ENCODE data around the gene CDADC1.
A peak's percentile ranks its signal among the peaks of the same experiment; 100 is the strongest.

The CDADC1 gene

GRCh38 chr13:49298903-49299605 is 51.3 kb downstream of the CDADC1 start:
- Histone ChIP-seq H3K9ac (ENCODE audit: low read length) (no peak overlapping the region), H3K4me1 (ENCODE audit: control insufficient read depth, insufficient read depth, low read length) (peaks cover 9% of the 10 kb centered on the region), H3K36me3 (ENCODE audit: control insufficient read depth, insufficient read depth, low read length) (no peaks in the 10 kb centered on the region), H3K4me3 (ENCODE audit: low read length) (no peak overlapping the region), H3K9me3 (ENCODE audit: control insufficient read depth, low read length) (no peaks in the 10 kb centered on the region), H3K27me3 (ENCODE audit: control insufficient read depth, insufficient read depth, low read length) (no peaks in the 10 kb centered on the region)

- Histone ChIP-seq H3K9me3 (ENCODE audit: control insufficient read depth, low read length) (no peaks in the 10 kb centered on the region), H3K27me3 (ENCODE audit: control insufficient read depth, insufficient read depth, low read length) (no peaks in the 10 kb centered on the region), H3K9ac (ENCODE audit: low read length) (no peak overlapping the region), H3K4me1 (ENCODE audit: control insufficient read depth, insufficient read depth, low read length) (peaks cover 9% of the 10 kb centered on the region), H3K36me3 (ENCODE audit: control insufficient read depth, insufficient read depth, low read length) (no peaks in the 10 kb centered on the region), H3K4me3 (ENCODE audit: low read length) (no peak overlapping the region)
Observed at GRCh38 chr13:49300276-49300675, 52.6 kb downstream of the CDADC1 start.

GRCh38 chr13:49300739-49301589 is 53.2 kb downstream of the CDADC1 start:
- Histone ChIP-seq H3K27me3 (ENCODE audit: control insufficient read depth, insufficient read depth, low read length) (no peaks in the 10 kb centered on the region), H3K4me3 (ENCODE audit: low read length) (no peak overlapping the region), H3K4me1 (ENCODE audit: control insufficient read depth, insufficient read depth, low read length) (peaks cover 9% of the 10 kb centered on the region), H3K9me3 (ENCODE audit: control insufficient read depth, low read length) (no peaks in the 10 kb centered on the region), H3K9ac (ENCODE audit: low read length) (peak overlapping the region; percentile 73), H3K36me3 (ENCODE audit: control insufficient read depth, insufficient read depth, low read length) (no peaks in the 10 kb centered on the region)

GRCh38 chr13:49302222-49302621 is 54.5 kb downstream of the CDADC1 start:
- no peaks in the 10 kb centered on the region for H3K36me3 ChIP-seq (ENCODE audit: control insufficient read depth, insufficient read depth, low read length)
- H3K9ac ChIP-seq (ENCODE audit: low read length), result no peak overlapping the region
- no peak overlapping the region for H3K4me3 ChIP-seq (ENCODE audit: low read length)
- no peaks in the 10 kb centered on the region for H3K9me3 ChIP-seq (ENCODE audit: control insufficient read depth, low read length)
- H3K4me1 ChIP-seq (ENCODE audit: control insufficient read depth, insufficient read depth, low read length), result peaks cover 10% of the 10 kb centered on the region
- no peaks in the 10 kb centered on the region for H3K27me3 ChIP-seq (ENCODE audit: control insufficient read depth, insufficient read depth, low read length)

- Histone ChIP-seq H3K27me3 (ENCODE audit: control insufficient read depth, insufficient read depth, low read length) (no peaks in the 10 kb centered on the region), H3K4me3 (ENCODE audit: low read length) (no peak overlapping the region), H3K4me1 (ENCODE audit: control insufficient read depth, insufficient read depth, low read length) (peaks cover 14% of the 10 kb centered on the region), H3K9me3 (ENCODE audit: control insufficient read depth, low read length) (no peaks in the 10 kb centered on the region), H3K9ac (ENCODE audit: low read length) (no peak overlapping the region), H3K36me3 (ENCODE audit: control insufficient read depth, insufficient read depth, low read length) (no peaks in the 10 kb centered on the region)
Observed at GRCh38 chr13:49302817-49303216, 55.1 kb downstream of the CDADC1 start.

- Histone ChIP-seq H3K36me3 (ENCODE audit: control insufficient read depth, insufficient read depth, low read length) (no peaks in the 10 kb centered on the region), H3K4me1 (ENCODE audit: control insufficient read depth, insufficient read depth, low read length) (peaks cover 14% of the 10 kb centered on the region), H3K9ac (ENCODE audit: low read length) (no peak overlapping the region), H3K9me3 (ENCODE audit: control insufficient read depth, low read length) (no peaks in the 10 kb centered on the region), H3K4me3 (ENCODE audit: low read length) (no peak overlapping the region), H3K27me3 (ENCODE audit: control insufficient read depth, insufficient read depth, low read length) (no peaks in the 10 kb centered on the region)
Observed at GRCh38 chr13:49303533-49304252, 56.0 kb downstream of the CDADC1 start.

GRCh38 chr13:49304356-49304755 is 56.6 kb downstream of the CDADC1 start:
- peaks cover 14% of the 10 kb centered on the region for H3K4me1 ChIP-seq (ENCODE audit: control insufficient read depth, insufficient read depth, low read length)
- no peaks in the 10 kb centered on the region for H3K27me3 ChIP-seq (ENCODE audit: control insufficient read depth, insufficient read depth, low read length)
- H3K4me3 ChIP-seq (ENCODE audit: low read length), result no peak overlapping the region
- no peaks in the 10 kb centered on the region for H3K9me3 ChIP-seq (ENCODE audit: control insufficient read depth, low read length)
- H3K36me3 ChIP-seq (ENCODE audit: control insufficient read depth, insufficient read depth, low read length), result no peaks in the 10 kb centered on the region
- H3K9ac ChIP-seq (ENCODE audit: low read length), result no peak overlapping the region

- H3K36me3 ChIP-seq (ENCODE audit: control insufficient read depth, insufficient read depth, low read length), result no peaks in the 10 kb centered on the region
- H3K4me3 ChIP-seq (ENCODE audit: low read length), result no peak overlapping the region
- no peaks in the 10 kb centered on the region for H3K9me3 ChIP-seq (ENCODE audit: control insufficient read depth, low read length)
- peaks cover 14% of the 10 kb centered on the region for H3K4me1 ChIP-seq (ENCODE audit: control insufficient read depth, insufficient read depth, low read length)
- no peaks in the 10 kb centered on the region for H3K27me3 ChIP-seq (ENCODE audit: control insufficient read depth, insufficient read depth, low read length)
- no peak overlapping the region for H3K9ac ChIP-seq (ENCODE audit: low read length)
Observed at GRCh38 chr13:49304763-49305700, 57.3 kb downstream of the CDADC1 start.

GRCh38 chr13:49305792-49306425 is 58.2 kb downstream of the CDADC1 start:
- H3K9ac ChIP-seq (ENCODE audit: low read length), result no peak overlapping the region
- H3K4me3 ChIP-seq (ENCODE audit: low read length), result no peak overlapping the region
- no peaks in the 10 kb centered on the region for H3K36me3 ChIP-seq (ENCODE audit: control insufficient read depth, insufficient read depth, low read length)
- no peaks in the 10 kb centered on the region for H3K27me3 ChIP-seq (ENCODE audit: control insufficient read depth, insufficient read depth, low read length)
- H3K4me1 ChIP-seq (ENCODE audit: control insufficient read depth, insufficient read depth, low read length), result peaks cover 14% of the 10 kb centered on the region
- H3K9me3 ChIP-seq (ENCODE audit: control insufficient read depth, low read length), result no peaks in the 10 kb centered on the region

GRCh38 chr13:49307365-49307764 is 59.6 kb downstream of the CDADC1 start:
- no peaks in the 10 kb centered on the region for H3K27me3 ChIP-seq (ENCODE audit: control insufficient read depth, insufficient read depth, low read length)
- no peaks in the 10 kb centered on the region for H3K9me3 ChIP-seq (ENCODE audit: control insufficient read depth, low read length)
- no peak overlapping the region for H3K9ac ChIP-seq (ENCODE audit: low read length)
- H3K36me3 ChIP-seq (ENCODE audit: control insufficient read depth, insufficient read depth, low read length), result no peaks in the 10 kb centered on the region
- H3K4me3 ChIP-seq (ENCODE audit: low read length), result no peak overlapping the region
- peaks cover 4% of the 10 kb centered on the region for H3K4me1 ChIP-seq (ENCODE audit: control insufficient read depth, insufficient read depth, low read length)

All from mucosa of stomach (tissue), 1 donor.